ENCODE data around the gene TCEANC2.

GRCh38 chr1:54112027-54112426 lies 58.6 kb downstream of the TCEANC2 start:
- TF ChIP-seq HNF4A (conservative IDR thresholded peaks at IDR 0.05): no peak
- TF ChIP-seq, protein P1, sequence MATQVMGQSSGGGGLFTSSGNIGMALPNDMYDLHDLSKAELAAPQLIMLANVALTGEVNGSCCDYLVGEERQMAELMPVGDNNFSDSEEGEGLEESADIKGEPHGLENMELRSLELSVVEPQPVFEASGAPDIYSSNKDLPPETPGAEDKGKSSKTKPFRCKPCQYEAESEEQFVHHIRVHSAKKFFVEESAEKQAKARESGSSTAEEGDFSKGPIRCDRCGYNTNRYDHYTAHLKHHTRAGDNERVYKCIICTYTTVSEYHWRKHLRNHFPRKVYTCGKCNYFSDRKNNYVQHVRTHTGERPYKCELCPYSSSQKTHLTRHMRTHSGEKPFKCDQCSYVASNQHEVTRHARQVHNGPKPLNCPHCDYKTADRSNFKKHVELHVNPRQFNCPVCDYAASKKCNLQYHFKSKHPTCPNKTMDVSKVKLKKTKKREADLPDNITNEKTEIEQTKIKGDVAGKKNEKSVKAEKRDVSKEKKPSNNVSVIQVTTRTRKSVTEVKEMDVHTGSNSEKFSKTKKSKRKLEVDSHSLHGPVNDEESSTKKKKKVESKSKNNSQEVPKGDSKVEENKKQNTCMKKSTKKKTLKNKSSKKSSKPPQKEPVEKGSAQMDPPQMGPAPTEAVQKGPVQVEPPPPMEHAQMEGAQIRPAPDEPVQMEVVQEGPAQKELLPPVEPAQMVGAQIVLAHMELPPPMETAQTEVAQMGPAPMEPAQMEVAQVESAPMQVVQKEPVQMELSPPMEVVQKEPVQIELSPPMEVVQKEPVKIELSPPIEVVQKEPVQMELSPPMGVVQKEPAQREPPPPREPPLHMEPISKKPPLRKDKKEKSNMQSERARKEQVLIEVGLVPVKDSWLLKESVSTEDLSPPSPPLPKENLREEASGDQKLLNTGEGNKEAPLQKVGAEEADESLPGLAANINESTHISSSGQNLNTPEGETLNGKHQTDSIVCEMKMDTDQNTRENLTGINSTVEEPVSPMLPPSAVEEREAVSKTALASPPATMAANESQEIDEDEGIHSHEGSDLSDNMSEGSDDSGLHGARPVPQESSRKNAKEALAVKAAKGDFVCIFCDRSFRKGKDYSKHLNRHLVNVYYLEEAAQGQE (IDR thresholded peaks at IDR 0.05): no peak
- TF ChIP-seq RXRA (IDR thresholded peaks at IDR 0.05): no peak
- TF ChIP-seq, protein P2, sequence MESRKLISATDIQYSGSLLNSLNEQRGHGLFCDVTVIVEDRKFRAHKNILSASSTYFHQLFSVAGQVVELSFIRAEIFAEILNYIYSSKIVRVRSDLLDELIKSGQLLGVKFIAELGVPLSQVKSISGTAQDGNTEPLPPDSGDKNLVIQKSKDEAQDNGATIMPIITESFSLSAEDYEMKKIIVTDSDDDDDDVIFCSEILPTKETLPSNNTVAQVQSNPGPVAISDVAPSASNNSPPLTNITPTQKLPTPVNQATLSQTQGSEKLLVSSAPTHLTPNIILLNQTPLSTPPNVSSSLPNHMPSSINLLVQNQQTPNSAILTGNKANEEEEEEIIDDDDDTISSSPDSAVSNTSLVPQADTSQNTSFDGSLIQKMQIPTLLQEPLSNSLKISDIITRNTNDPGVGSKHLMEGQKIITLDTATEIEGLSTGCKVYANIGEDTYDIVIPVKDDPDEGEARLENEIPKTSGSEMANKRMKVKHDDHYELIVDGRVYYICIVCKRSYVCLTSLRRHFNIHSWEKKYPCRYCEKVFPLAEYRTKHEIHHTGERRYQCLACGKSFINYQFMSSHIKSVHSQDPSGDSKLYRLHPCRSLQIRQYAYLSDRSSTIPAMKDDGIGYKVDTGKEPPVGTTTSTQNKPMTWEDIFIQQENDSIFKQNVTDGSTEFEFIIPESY (IDR thresholded peaks at IDR 0.05): no peak
- TF ChIP-seq CTCF (IDR thresholded peaks at IDR 0.05; ENCODE audit: low read depth, low read length, missing input control): no peak
- TF ChIP-seq NR2F2 (IDR thresholded peaks at IDR 0.05): no peak
- TF ChIP-seq FOXA1 (IDR thresholded peaks at IDR 0.05): no peak
- no peak for TF ChIP-seq GABPA (IDR thresholded peaks at IDR 0.05 in 1 of 2, conservative IDR thresholded peaks at IDR 0.05 in 1 of 2)
- TF ChIP-seq, protein P3, sequence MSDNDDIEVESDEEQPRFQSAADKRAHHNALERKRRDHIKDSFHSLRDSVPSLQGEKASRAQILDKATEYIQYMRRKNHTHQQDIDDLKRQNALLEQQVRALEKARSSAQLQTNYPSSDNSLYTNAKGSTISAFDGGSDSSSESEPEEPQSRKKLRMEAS (IDR thresholded peaks at IDR 0.05): no peak
